CD4-positive, alpha-beta T cell treated with Interleukin-21 for 1 hour (primary cell): ENCODE measurements around the gene AAK1.
"Not testable (repeated sequence)": the region's sequence is repeated elsewhere in the genome, so short reads cannot be mapped to it uniquely, and the experiment has no call there.

Experiments
- DNase-seq: peaks from one replicate; pipeline ENCODE4 v3.0.0-alpha.2; 2020

Gene AAK1

GRCh38 chr2:69624131-69624530 is 19.4 kb downstream of the AAK1 start:
- DNase-seq = no peak

DNA sequence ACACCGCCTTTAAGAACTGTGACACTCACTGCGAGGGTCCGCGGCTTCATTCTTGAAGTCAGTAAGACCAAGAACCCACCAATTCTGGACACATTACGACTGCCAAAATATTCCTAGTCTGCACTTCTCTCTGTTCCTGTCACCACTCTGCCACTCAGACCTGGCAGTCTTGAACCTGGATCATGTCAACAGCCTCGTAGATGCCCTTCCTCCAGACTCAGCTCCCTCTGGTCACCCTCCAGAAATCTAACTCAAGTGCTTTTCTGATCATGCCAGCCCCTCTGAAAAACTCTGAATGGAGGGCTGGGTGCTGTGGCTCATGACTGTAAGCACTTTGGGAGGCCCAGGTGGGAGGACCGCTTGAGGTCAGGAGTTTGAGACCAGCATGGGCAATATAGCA is 20.3 kb downstream of the AAK1 start:
- no peak for DNase-seq

DNA sequence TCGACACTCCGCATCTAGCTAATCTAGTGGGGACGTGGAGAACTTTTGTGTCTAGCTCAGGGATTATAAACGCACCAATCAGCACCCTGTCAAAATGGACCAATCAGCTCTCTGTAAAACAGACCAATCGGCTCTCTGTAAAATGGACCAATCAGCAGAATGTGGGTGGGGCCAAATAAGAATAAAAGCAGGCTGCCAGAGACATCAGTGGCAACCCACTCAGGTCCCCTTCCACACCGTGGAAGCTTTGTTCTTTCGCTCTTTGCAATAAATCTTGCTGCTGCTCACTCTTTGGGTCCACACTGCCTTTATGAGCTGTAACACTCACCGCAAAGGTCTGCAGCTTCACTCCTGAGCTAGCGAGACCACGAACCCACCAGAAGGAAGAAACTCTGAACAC is 20.7 kb downstream of the AAK1 start:
- not testable (repeated sequence) for DNase-seq

GRCh38 chr2:69622017-69622540 is 21.5 kb downstream of the AAK1 start:
- DNase-seq = not testable (repeated sequence)

- no peak for DNase-seq
Measured at GRCh38 chr2:69621440-69621839, 22.1 kb downstream of the AAK1 start.

GRCh38 chr2:69620870-69621269 is 22.7 kb downstream of the AAK1 start:
- DNase-seq = no peak

GRCh38 chr2:69619725-69620124 is 23.8 kb downstream of the AAK1 start:
- no peak for DNase-seq

- DNase-seq = no peak
Measured at GRCh38 chr2:69618362-69618761, 25.2 kb downstream of the AAK1 start.

DNA sequence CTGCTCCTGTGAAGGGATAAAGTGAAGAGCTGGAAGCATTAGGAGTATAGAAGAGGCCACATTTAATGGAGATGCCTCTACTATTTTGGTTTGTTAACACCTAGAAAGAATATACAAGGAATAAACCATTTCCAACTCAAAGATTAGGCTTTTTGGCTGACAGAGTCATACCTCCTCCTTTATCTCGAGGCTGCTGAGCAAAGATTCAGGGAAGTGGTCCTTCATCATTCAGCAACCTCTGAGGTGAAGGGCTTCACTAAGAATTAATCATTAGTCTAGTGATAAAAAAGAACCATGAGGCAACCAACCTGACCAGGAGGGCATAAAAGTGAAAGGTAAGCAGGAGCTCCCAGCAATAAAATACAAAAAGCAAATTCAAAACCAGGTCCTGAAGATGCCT is 25.8 kb downstream of the AAK1 start:
- DNase-seq = no peak

DNA sequence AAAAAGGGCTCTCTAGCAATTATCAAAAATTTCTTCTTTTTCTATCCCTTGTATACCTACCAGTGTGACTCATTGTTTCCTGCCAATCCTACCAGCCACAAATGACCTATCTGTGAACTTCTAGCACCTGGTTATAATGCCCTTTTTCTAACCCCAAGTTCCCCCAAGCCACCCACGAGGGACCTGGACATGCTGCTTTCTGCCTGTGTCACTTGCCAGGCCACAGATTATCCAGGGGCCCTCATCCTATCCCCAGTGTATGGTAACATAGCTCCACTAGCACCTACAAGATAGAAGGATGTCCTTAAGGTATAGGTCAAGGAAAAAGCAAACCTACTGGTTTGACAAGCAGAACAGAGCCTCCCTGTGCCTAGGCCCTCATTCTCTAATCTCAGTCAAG is 26.8 kb downstream of the AAK1 start:
- peak; percentile 44 for DNase-seq

DNA sequence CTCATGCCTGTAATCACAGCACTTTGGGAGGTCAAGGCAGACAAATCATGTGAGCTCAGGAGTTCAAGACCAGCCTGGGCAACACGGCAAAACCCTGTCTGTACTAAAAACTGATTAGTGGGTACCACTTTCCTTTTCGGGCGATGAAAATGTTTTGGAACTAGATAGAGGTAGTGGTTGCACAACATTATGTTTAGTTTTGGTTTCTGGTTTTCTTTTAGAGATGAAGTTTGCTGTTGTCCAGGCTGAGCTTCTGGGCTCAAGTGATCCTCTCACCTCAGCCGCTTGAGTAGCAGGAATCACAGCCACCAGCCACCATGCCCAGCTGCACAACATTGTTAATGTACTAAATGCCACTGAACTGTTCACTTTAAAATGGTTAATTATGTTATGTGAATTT is 27.6 kb downstream of the AAK1 start:
- no peak for DNase-seq

DNA sequence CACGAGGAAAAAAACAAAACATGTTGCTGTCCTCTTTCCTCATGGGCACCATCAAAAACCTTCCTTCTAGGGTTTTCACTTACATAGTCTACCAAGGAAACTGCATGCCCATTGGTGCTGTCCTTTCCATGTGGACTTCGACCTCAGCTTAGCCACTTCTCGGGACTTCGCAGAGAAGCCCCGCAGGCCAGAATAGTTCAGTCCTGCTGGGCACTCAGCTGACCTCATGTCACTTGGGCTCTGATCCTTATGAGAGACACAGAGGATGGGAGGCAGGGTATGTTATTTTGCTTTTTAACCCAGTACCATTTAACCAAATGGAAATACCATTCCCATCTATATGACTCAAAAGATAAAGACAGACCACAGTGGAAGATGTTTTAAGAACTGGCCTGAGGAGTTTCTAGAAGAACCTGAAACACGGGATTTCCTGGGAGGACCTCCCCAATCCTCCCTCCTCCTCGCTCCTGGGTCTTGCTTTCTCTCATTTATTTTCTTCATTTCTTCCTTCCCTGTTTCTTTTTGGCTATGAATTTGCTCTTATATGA is 28.4 kb downstream of the AAK1 start:
- DNase-seq = no peak

DNA sequence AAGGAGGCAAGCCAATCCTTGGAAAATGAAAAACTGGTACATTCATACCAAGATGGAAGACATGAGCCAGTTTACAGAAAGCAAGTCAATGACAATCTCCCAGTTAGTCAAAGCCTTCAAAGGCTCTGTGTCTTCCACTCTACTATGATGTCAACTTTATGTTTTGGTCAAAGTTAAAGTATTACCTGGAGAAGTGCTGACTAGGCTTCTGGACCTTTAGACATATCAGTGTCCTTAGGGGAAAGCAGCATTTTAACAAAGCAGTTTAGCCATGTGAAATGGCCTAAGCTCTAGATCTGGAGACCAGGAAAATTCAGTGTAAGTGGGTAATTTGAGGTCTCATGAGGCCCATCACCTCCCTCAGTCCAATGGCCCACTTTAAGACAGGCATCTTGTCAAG is 30.8 kb downstream of the AAK1 start:
- DNase-seq = no peak

GRCh38 chr2:69612200-69612599 is 31.3 kb downstream of the AAK1 start:
- no peak for DNase-seq

DNA sequence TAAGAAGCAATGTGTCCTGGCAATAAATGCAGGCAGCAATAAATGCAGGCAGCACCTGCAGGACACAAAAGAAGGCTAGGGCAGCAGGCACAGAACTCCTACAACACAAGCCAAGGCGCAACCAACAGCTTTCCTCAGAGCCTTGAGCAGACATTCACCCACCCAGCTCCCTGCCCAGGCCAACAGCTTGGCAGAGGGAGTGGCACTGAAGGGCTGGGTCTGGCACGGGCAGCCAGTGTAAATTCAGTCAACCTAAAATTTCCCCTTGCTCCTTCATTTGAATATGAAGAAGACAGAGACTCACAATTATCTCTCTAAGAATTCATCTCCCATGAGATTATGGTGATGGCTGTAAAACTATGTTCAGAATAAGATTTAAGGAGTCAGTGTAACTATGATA is 35.4 kb downstream of the AAK1 start:
- no peak for DNase-seq

- not testable (repeated sequence) for DNase-seq
Measured at GRCh38 chr2:69606771-69607170, 36.8 kb downstream of the AAK1 start.

DNA sequence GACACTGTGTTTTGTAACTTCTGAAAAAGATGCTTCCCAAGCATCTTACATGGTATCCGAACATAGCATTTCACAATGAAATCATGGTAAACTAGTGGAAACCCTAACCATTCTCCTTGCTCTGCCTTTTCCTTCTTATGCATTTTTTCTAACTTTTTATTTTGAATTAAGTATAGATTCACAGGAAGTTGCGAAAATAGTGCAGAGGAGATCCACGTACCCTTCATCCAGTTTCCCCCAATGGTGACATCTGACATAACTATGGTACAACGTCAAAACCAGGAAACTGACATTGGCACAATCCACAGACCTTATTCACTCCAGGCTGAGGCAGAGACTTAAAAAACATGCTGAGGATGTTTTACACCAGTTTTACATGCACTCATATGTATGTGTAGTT is 38.3 kb downstream of the AAK1 start:
- no peak for DNase-seq

DNA sequence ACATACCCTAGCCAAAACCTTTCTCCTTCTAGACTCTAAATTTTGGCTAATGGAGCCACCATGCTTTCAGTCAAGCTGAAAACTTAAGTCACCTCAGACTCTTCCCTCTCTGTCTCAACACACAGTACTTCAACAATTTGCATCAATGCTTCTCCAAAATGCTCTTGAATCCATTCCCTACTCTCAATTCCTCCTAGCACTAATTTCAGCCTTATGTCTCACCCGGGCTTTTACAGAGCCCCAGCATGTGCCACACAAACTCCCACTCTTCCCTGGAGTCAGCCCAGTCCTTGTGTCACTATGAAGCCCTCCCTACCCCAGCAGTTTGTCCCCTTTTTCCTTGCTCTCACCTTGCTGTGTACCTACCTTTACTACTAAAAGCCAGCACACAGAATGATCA is 38.7 kb downstream of the AAK1 start:
- DNase-seq = no peak

DNA sequence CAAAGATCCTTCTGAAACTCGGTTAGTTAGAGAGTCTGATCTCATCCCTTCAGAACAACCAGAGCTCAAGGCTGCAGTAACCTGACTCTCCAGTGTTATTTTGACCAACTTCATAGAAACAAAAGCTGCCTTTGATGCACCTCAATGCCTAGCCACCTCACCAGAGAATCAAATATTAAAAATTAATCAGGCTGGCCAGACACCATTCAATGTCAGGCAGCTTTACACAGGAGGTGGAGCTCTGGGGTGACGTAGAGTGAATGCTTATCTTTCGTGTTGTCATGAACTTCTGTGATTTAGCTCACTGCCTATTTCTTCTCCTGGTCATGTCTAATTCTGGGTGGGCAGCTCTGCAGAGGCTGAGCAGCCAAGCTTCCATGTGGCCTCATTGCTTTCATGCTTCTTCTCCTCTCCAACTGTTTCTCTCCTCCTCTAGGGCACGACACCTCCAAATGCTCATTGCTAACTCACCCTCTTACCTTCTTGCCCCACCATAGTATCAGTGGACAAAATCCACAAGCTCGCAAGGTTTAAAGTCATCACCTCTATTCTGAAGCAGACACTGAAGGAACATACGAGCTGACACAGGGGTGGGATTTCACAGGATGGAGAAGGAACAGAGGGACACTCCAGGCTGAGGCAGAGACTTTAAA is 39.4 kb downstream of the AAK1 start:
- DNase-seq = no peak

- DNase-seq = no peak
Measured at GRCh38 chr2:69603146-69603743, 40.3 kb downstream of the AAK1 start.

GRCh38 chr2:69601179-69601612 is 42.3 kb downstream of the AAK1 start:
- DNase-seq = no peak

GRCh38 chr2:69600425-69600824 is 43.1 kb downstream of the AAK1 start:
- DNase-seq = no peak

- DNase-seq = no peak
Measured at GRCh38 chr2:69597843-69598610, 45.5 kb downstream of the AAK1 start.

DNA sequence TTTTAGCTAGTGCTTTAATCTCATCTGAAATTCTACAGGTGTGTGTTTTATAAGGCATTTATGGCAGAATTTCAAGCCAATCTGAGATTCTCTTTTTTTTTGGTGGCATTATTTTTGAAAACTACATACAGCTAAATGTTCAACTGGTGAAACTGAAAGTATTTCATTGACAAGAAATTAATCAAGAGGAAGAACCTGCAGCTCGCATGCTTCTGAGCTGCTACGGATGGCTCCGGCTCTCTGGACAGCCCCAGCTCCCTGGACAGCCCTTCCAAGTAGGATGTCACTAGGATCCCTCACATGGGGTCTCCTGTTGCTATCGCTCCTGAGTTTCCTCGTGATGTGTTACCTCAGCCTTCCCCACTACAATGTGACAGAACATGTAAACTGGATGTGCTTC is 46.4 kb downstream of the AAK1 start:
- no peak for DNase-seq
